ENCODE measurements around the gene CHRNB4.

Gene CHRNB4

GRCh38 chr15:78641749-78642275 is 802 bp upstream of the CHRNB4 start:
- Histone ChIP-seq H3K4me3 (ENCODE audit: low read depth, low read length) (no peak overlapping the region), H3K79me2 (no peaks in the 10 kb centered on the region), H3K36me3 (ENCODE audit: control insufficient read depth, insufficient read depth, low read length) (no peaks in the 10 kb centered on the region), H3K4me2 (ENCODE audit: low read length) (no peak overlapping the region), H3K27ac (no peak overlapping the region), H2AFZ (no peak overlapping the region), H3K4me1 (no peaks in the 10 kb centered on the region), H3K9me3 (ENCODE audit: control insufficient read depth, low read length) (no peaks in the 10 kb centered on the region), H3K9ac (no peak overlapping the region), H3K27me3 (ENCODE audit: control insufficient read depth, insufficient read depth, low read length) (no peaks in the 10 kb centered on the region)
- TF ChIP-seq CTCF (IDR thresholded peaks at IDR 0.05) = no peak

- Histone ChIP-seq H3K79me2 (no peaks in the 10 kb centered on the region), H3K27me3 (ENCODE audit: control insufficient read depth, insufficient read depth, low read length) (no peaks in the 10 kb centered on the region), H3K27ac (no peak overlapping the region), H3K4me2 (ENCODE audit: low read length) (peak overlapping the region; percentile 65), H3K9me3 (ENCODE audit: control insufficient read depth, low read length) (no peaks in the 10 kb centered on the region), H3K36me3 (ENCODE audit: control insufficient read depth, insufficient read depth, low read length) (no peaks in the 10 kb centered on the region), H3K4me1 (no peaks in the 10 kb centered on the region), H2AFZ (peak overlapping the region; percentile 70), H3K4me3 (ENCODE audit: low read depth, low read length) (peak overlapping the region; percentile 16), H3K9ac (no peak overlapping the region)
- TF ChIP-seq CTCF (IDR thresholded peaks at IDR 0.05) = no peak
These were observed 396 bp downstream of the CHRNB4 start for GRCh38 chr15:78640527-78641101.

- H3K4me1 ChIP-seq = no peaks in the 10 kb centered on the region
- no peak overlapping the region for H3K4me3 ChIP-seq (ENCODE audit: low read depth, low read length)
- H3K36me3 ChIP-seq (ENCODE audit: control insufficient read depth, insufficient read depth, low read length) = no peaks in the 10 kb centered on the region
- H3K9ac ChIP-seq = no peak overlapping the region
- no peak overlapping the region for H3K4me2 ChIP-seq (ENCODE audit: low read length)
- H3K79me2 ChIP-seq = no peaks in the 10 kb centered on the region
- no peak overlapping the region for H2AFZ ChIP-seq
- TF ChIP-seq CTCF (IDR thresholded peaks at IDR 0.05) = peak; percentile 34
- H3K27ac ChIP-seq = no peak overlapping the region
- H3K9me3 ChIP-seq (ENCODE audit: control insufficient read depth, low read length) = no peaks in the 10 kb centered on the region
- H3K27me3 ChIP-seq (ENCODE audit: control insufficient read depth, insufficient read depth, low read length) = no peaks in the 10 kb centered on the region
These were observed 2.2 kb downstream of the CHRNB4 start for GRCh38 chr15:78638658-78639314.

GRCh38 chr15:78637776-78638435 is 3.1 kb downstream of the CHRNB4 start:
- no peaks in the 10 kb centered on the region for H3K36me3 ChIP-seq (ENCODE audit: control insufficient read depth, insufficient read depth, low read length)
- H3K79me2 ChIP-seq = no peaks in the 10 kb centered on the region
- no peak for TF ChIP-seq CTCF (IDR thresholded peaks at IDR 0.05)
- H3K4me2 ChIP-seq (ENCODE audit: low read length) = no peak overlapping the region
- no peaks in the 10 kb centered on the region for H3K27me3 ChIP-seq (ENCODE audit: control insufficient read depth, insufficient read depth, low read length)
- no peaks in the 10 kb centered on the region for H3K9me3 ChIP-seq (ENCODE audit: control insufficient read depth, low read length)
- no peaks in the 10 kb centered on the region for H3K4me1 ChIP-seq
- no peak overlapping the region for H2AFZ ChIP-seq
- no peak overlapping the region for H3K27ac ChIP-seq
- no peak overlapping the region for H3K9ac ChIP-seq
- no peak overlapping the region for H3K4me3 ChIP-seq (ENCODE audit: low read depth, low read length)

All from parathyroid adenoma (tissue), 2 donors.